T-helper 2 cell (primary cell): ENCODE measurements around the gene NOTCH4.

Experiments used
- DNase-seq, 5 experiments: peaks; one replicate each; pipeline versions ENCODE4 v3.0.0 to v3.0.0-alpha.2; 2012 to 2022

Gene NOTCH4

GRCh38 chr6:32179766-32180405, 44.0 kb downstream of the NOTCH4 start:
- DNase-seq: no peak

- DNase-seq: no peak
Measured at GRCh38 chr6:32178547-32179440, 45.1 kb downstream of the NOTCH4 start.

GRCh38 chr6:32177788-32178546, 45.9 kb downstream of the NOTCH4 start, which contains the start of gene RNF5:
RNF5 (plus strand) TSS chr6:32178405; CDS start chr6:32178512, 107 bp downstream.
- DNase-seq: peak; percentile 77 to 100 (median 91)

GRCh38 chr6:32177183-32177787, 46.6 kb downstream of the NOTCH4 start:
- DNase-seq: peak in 2 of 5 experiments; percentile 35 to 77

- no peak for DNase-seq
Measured at GRCh38 chr6:32176476-32177182, 47.2 kb downstream of the NOTCH4 start.

GRCh38 chr6:32175711-32176475, 48.0 kb downstream of the NOTCH4 start, which contains the start of gene AGPAT1:
AGPAT1 (minus strand) TSS chr6:32176084; CDS start chr6:32171496, 4,588 bp downstream.
- DNase-seq: peak; percentile 89 to 98 (median 94)

GRCh38 chr6:32175322-32175710, 48.6 kb downstream of the NOTCH4 start:
- DNase-seq: no peak

GRCh38 chr6:32174416-32174815, 49.5 kb downstream of the NOTCH4 start:
- DNase-seq: no peak

GRCh38 chr6:32173051-32173727, 50.7 kb downstream of the NOTCH4 start:
- DNase-seq: no peak

GRCh38 chr6:32171234-32171633, 52.6 kb downstream of the NOTCH4 start:
- no peak for DNase-seq

GRCh38 chr6:32170294-32170693, 53.6 kb downstream of the NOTCH4 start:
- DNase-seq: no peak

- no peak for DNase-seq
Measured at GRCh38 chr6:32168807-32169591, 54.9 kb downstream of the NOTCH4 start.

GRCh38 chr6:32168350-32168749, 55.5 kb downstream of the NOTCH4 start:
- DNase-seq: no peak

- no peak for DNase-seq
Measured at GRCh38 chr6:32167761-32168262, 56.1 kb downstream of the NOTCH4 start.

- DNase-seq: no peak
Measured at GRCh38 chr6:32167154-32167760, 56.6 kb downstream of the NOTCH4 start.

GRCh38 chr6:32166411-32167061, 57.3 kb downstream of the NOTCH4 start:
- no peak for DNase-seq

GRCh38 chr6:32164295-32164694, 59.6 kb downstream of the NOTCH4 start, which contains the start of gene EGFL8:
EGFL8 (plus strand) TSS chr6:32164595; CDS start chr6:32166166, 1,571 bp downstream.
- DNase-seq: no peak

- DNase-seq: no peak
Measured at GRCh38 chr6:32163559-32164258, 60.2 kb downstream of the NOTCH4 start.
